Neural cell (in vitro differentiated cells): ENCODE results near the gene OTUB1. TPM values are rescaled to one million over a fixed set of nuclear protein-coding genes. Genes with fewer than 3 reads are reported as not detected.

Experiments used
- H2AFZ ChIP-seq: fragments of 200-600, 300-800 bp; sonication (generic), shearing (Covaris generic); 2 replicates; pipeline ENCODE4 v1.6.0; 2014; ENCODE audit warnings: low read depth, mild to moderate bottlenecking, antibody characterized with exemption, low read length, moderate library complexity
- H3F3A ChIP-seq: fragments of 200-600 bp; shearing (Covaris generic); 2 replicates; pipeline ENCODE4 v1.6.1; 2016; ENCODE audit warnings: mild to moderate bottlenecking, moderate library complexity, mixed read lengths, antibody characterized with exemption, low read length; ENCODE audit not compliant: insufficient read depth, poor library complexity, severe bottlenecking
- H3K27ac ChIP-seq: fragments of 200-600, 300-800 bp; sonication (generic), shearing (Covaris generic); 2 replicates; pipeline ENCODE4 v1.5.1; 2014; ENCODE audit warnings: mild to moderate bottlenecking, low read length, moderate library complexity
- H3K27me3 ChIP-seq: fragments of 300-800, 200-600 bp; sonication (generic), shearing (Covaris generic); 2 replicates; pipeline ENCODE4 v1.6.0; 2014; ENCODE audit warnings: mild to moderate bottlenecking, low read depth, low read length, moderate library complexity; ENCODE audit not compliant: insufficient read depth
- H3K36me3 ChIP-seq: fragments of 300-800, 200-600 bp; sonication (generic), shearing (Covaris generic); 2 replicates; pipeline ENCODE4 v1.5.1; 2014; ENCODE audit warnings: mild to moderate bottlenecking, antibody characterized with exemption, low read length, moderate library complexity; ENCODE audit not compliant: insufficient read depth
- H3K4me2 ChIP-seq: fragments of 300-800, 200-600 bp; sonication (generic), shearing (Covaris generic); 2 replicates; pipeline ENCODE4 v1.6.0; 2014; ENCODE audit warnings: mild to moderate bottlenecking, low read length
- H3K4me3 ChIP-seq: fragments of 300-800, 200-600 bp; sonication (generic), shearing (Covaris generic); 2 replicates; pipeline ENCODE4 v1.5.1; 2014; ENCODE audit warnings: mild to moderate bottlenecking, low read length, moderate library complexity
- H3K79me2 ChIP-seq: fragments of 200-600 bp; shearing (Covaris generic); replicated peaks from 2 replicates; pipeline ENCODE4 v1.6.0; 2014; ENCODE audit warnings: mild to moderate bottlenecking, low read length, moderate library complexity; ENCODE audit not compliant: insufficient read depth
- H3K9ac ChIP-seq: fragments of 300-800, 200-600 bp; sonication (generic), shearing (Covaris generic); 2 replicates; pipeline ENCODE4 v1.6.1; 2016; ENCODE audit warnings: mild to moderate bottlenecking, low read length, mixed read lengths
- H3K9me2 ChIP-seq: fragments of 200-600 bp; shearing (Covaris generic); 2 replicates; pipeline ENCODE4 v1.6.1; 2016; ENCODE audit warnings: mild to moderate bottlenecking, low read length, mixed read lengths; ENCODE audit not compliant: insufficient read depth
- H3K9me3 ChIP-seq: fragments of 200-600, 300-800 bp; sonication (generic), shearing (Covaris generic); 2 replicates; pipeline ENCODE4 v1.6.1; 2016; ENCODE audit warnings: mild to moderate bottlenecking, mixed run types, low read length, moderate library complexity, mixed read lengths
- H4K20me1 ChIP-seq: fragments of 200-600 bp; shearing (Covaris generic); 2 replicates; pipeline ENCODE4 v1.6.1; 2016; ENCODE audit warnings: mild to moderate bottlenecking, mixed run types; ENCODE audit not compliant: insufficient read depth
- CTCF ChIP-seq: fragments of 450-650 bp; IDR thresholded peaks from 2 replicates; pipeline ENCODE4 v1.5.1; 2014; ENCODE audit warnings: antibody characterized with exemption, mild to moderate bottlenecking, moderate library complexity; ENCODE audit not compliant: poor library complexity, severe bottlenecking
- EP300 ChIP-seq: fragments of 450-650 bp; conservative IDR thresholded peaks from 2 replicates; pipeline ENCODE4 v1.6.1; 2014; ENCODE audit warnings: antibody characterized with exemption, mild to moderate bottlenecking, moderate library complexity; ENCODE audit not compliant: poor library complexity, severe bottlenecking
- EZH2 ChIP-seq: fragments of 200-600, 300-800 bp; shearing (Covaris generic), sonication (generic); IDR thresholded peaks from 2 replicates; pipeline ENCODE4 v1.6.1; 2014; ENCODE audit warnings: antibody characterized with exemption, low read length, borderline replicate concordance, mild to moderate bottlenecking; ENCODE audit not compliant: insufficient read depth, poor library complexity, severe bottlenecking
- MXI1 ChIP-seq: fragments of 450-650 bp; conservative IDR thresholded peaks from 2 replicates; pipeline ENCODE4 v1.6.1; 2014; ENCODE audit warnings: antibody characterized with exemption, mild to moderate bottlenecking; ENCODE audit not compliant: poor library complexity, severe bottlenecking
- POLR2AphosphoS5 ChIP-seq: IDR thresholded peaks from 2 replicates; pipeline ENCODE4 v1.6.1; 2012
- RAD21 ChIP-seq: fragments of 450-650 bp; conservative IDR thresholded peaks from 2 replicates; pipeline ENCODE4 v1.6.1; 2014; ENCODE audit warnings: antibody characterized with exemption, mild to moderate bottlenecking, moderate library complexity
- REST ChIP-seq: IDR thresholded peaks from 2 replicates; pipeline ENCODE4 v1.6.1; 2012; ENCODE audit warnings: borderline replicate concordance
- SMC3 ChIP-seq: fragments of 450-650 bp; conservative IDR thresholded peaks from 2 replicates; pipeline ENCODE4 v1.6.1; 2014; ENCODE audit warnings: antibody characterized with exemption, mild to moderate bottlenecking, moderate library complexity; ENCODE audit not compliant: poor library complexity
- TAF1 ChIP-seq: IDR thresholded peaks from 2 replicates; pipeline ENCODE4 v1.6.1; 2012; ENCODE audit warnings: low read depth
- polyA plus RNA-seq: library from polyadenylated mRNA; depleted of rRNA; stranded (reverse); fragments of >200 nt; gene quantifications from 2 replicates; pipeline ENCODE4 v1.2.3, GENCODE V29; 2014

Gene OTUB1
- polyA plus RNA-seq, 1 donor from 2014 or later: 103 TPM

GRCh38 chr11:63993993-63994392 lies 7.8 kb downstream of the OTUB1 start:
- Histone ChIP-seq H3K27me3 (no peaks in the 10 kb centered on the region), H3K36me3 (no peaks in the 10 kb centered on the region), H3K27ac (no peak overlapping the region), H3K9ac (no peak overlapping the region), H3K4me3 (no peak overlapping the region), H4K20me1 (no peaks in the 10 kb centered on the region), H2AFZ (no peak overlapping the region), H3K9me3 (no peaks in the 10 kb centered on the region), H3K4me2 (no peak overlapping the region), H3F3A (no peaks in the 10 kb centered on the region), H3K9me2 (no peaks in the 10 kb centered on the region), H3K79me2 (peaks cover 8% of the 10 kb centered on the region)
- no peak for TF ChIP-seq REST
- TF ChIP-seq SMC3: no peak
- no peak for TF ChIP-seq EP300
- TF ChIP-seq EZH2: no peak
- no peak for TF ChIP-seq TAF1
- TF ChIP-seq CTCF: no peak
- no peak for TF ChIP-seq POLR2AphosphoS5
- no peak for TF ChIP-seq MXI1
- TF ChIP-seq RAD21: no peak

- no peaks in the 10 kb centered on the region for H3K9me2 ChIP-seq
- peaks cover 1% of the 10 kb centered on the region for H3K79me2 ChIP-seq
- H3K9ac ChIP-seq: no peak overlapping the region
- H3K9me3 ChIP-seq: no peaks in the 10 kb centered on the region
- H2AFZ ChIP-seq: no peak overlapping the region
- H4K20me1 ChIP-seq: no peaks in the 10 kb centered on the region
- no peak for TF ChIP-seq SMC3
- no peak for TF ChIP-seq POLR2AphosphoS5
- TF ChIP-seq TAF1: no peak
- no peak for TF ChIP-seq MXI1
- no peak for TF ChIP-seq CTCF
- no peak for TF ChIP-seq EP300
- no peak for TF ChIP-seq REST
- H3F3A ChIP-seq: no peaks in the 10 kb centered on the region
- H3K36me3 ChIP-seq: no peaks in the 10 kb centered on the region
- H3K27me3 ChIP-seq: no peaks in the 10 kb centered on the region
- H3K4me2 ChIP-seq: no peak overlapping the region
- H3K27ac ChIP-seq: no peak overlapping the region
- H3K4me3 ChIP-seq: no peak overlapping the region
Measured at GRCh38 chr11:63996512-63996911, 10.3 kb downstream of the OTUB1 start.
